OCI-LY7 (cell line): ENCODE results near the gene NRN1L. TPM values are rescaled to one million over a fixed set of nuclear protein-coding genes. Genes with fewer than 3 reads are reported as not detected.
"Not testable (repeated sequence)": the region's sequence is repeated elsewhere in the genome, so short reads cannot be mapped to it uniquely, and the experiment has no call there.

Experiments used
- BruUV-seq: library from RNA; stranded (reverse); fragments of 400-500 nt; replicated peaks from 2 replicates; lab custom pipeline; 2021; lab: Mats Ljungman, UMichigan
- CTCF ChIA-PET: fragments of 300-600 bp; sonication (Branson Sonifier 250); formaldehyde crosslinking; loops from one replicate; lab custom pipeline; 2022; ENCODE audit warnings: antibody characterized with exemption; ENCODE audit not compliant: unreplicated experiment; lab: Charles Lee
- POLR2A ChIA-PET: fragments of 300-600 bp; sonication (Branson Sonifier 250); formaldehyde crosslinking; loops from one replicate; lab custom pipeline; 2022; ENCODE audit warnings: antibody characterized with exemption; lab: Charles Lee
- DNase-seq: peaks from one replicate; pipeline ENCODE4 v3.0.0-alpha.2; 2015; ENCODE audit warnings: low spot score
- H2AFZ ChIP-seq: fragments of 200-600 bp; sonication (generic), shearing (Covaris generic); 2 replicates; pipeline ENCODE4 v1.6.1; 2014; ENCODE audit warnings: mild to moderate bottlenecking, antibody characterized with exemption, low read length, moderate library complexity
- H3K27ac ChIP-seq: fragments of 200-600 bp; sonication (generic); 2 replicates; pipeline ENCODE4 v1.5.1; 2014; ENCODE audit warnings: mixed run types, low read depth, mild to moderate bottlenecking, moderate library complexity, low read length, inconsistent platforms; ENCODE audit not compliant: poor library complexity, severe bottlenecking
- H3K36me3 ChIP-seq: fragments of 200-600 bp; sonication (generic); 2 replicates; pipeline ENCODE4 v1.6.1; 2014; ENCODE audit warnings: mild to moderate bottlenecking, antibody characterized with exemption, low read length, moderate library complexity, mixed read lengths; ENCODE audit not compliant: insufficient read depth
- H3K4me1 ChIP-seq: fragments of 200-600 bp; sonication (generic); 2 replicates; pipeline ENCODE4 v1.5.1; 2014; ENCODE audit warnings: mild to moderate bottlenecking, low read length; ENCODE audit not compliant: insufficient read depth, poor library complexity, severe bottlenecking
- H3K4me2 ChIP-seq: fragments of 200-600 bp; sonication (generic); 2 replicates; pipeline ENCODE4 v1.6.1; 2014; ENCODE audit warnings: mild to moderate bottlenecking, low read length
- H3K4me3 ChIP-seq: fragments of 200-600 bp; sonication (generic); 2 replicates; pipeline ENCODE4 v1.5.1; 2014; ENCODE audit warnings: mild to moderate bottlenecking, low read depth, low read length; ENCODE audit not compliant: poor library complexity, severe bottlenecking
- H3K79me2 ChIP-seq: fragments of 200-600 bp; sonication (generic); 2 replicates; pipeline ENCODE4 v1.6.1; 2016; ENCODE audit warnings: low read depth, mild to moderate bottlenecking, low read length, moderate library complexity, mixed read lengths; ENCODE audit not compliant: insufficient read depth
- H3K9me2 ChIP-seq: fragments of 200-600 bp; sonication (generic); 2 replicates; pipeline ENCODE4 v1.6.1; 2016; ENCODE audit warnings: mild to moderate bottlenecking, low read length, mixed read lengths; ENCODE audit not compliant: insufficient read depth
- H3K9me3 ChIP-seq: fragments of 200-600 bp; sonication (generic); 2 replicates; pipeline ENCODE4 v1.6.1; 2014; ENCODE audit warnings: mild to moderate bottlenecking, mixed run types, low read length, mixed read lengths
- H4K20me1 ChIP-seq: fragments of 200-600 bp; sonication (generic); 2 replicates; pipeline ENCODE4 v1.6.1; 2014; ENCODE audit warnings: mild to moderate bottlenecking, antibody characterized with exemption, low read length, moderate library complexity, mixed read lengths; ENCODE audit not compliant: insufficient read depth
- EZH2phosphoT487 ChIP-seq: fragments of 200-600 bp; sonication (generic); IDR thresholded peaks from 2 replicates; pipeline ENCODE4 v1.6.1; 2018; ENCODE audit warnings: low read depth, borderline replicate concordance, mild to moderate bottlenecking, mixed run types, antibody characterized with exemption, low read length, moderate library complexity, mixed read lengths
- intact Hi-C: fragments of 100-400 bp; cut with micrococcal nuclease; formaldehyde crosslinking; loops from one replicate; pipeline ENCODE4 v1.10.0; 2022; ENCODE audit not compliant: unreplicated experiment
- total RNA-seq, 2 experiments: library from RNA; depleted of rRNA in 1 of 2; stranded (reverse); fragments of >200 nt in 1 of 2; shearing (Covaris generic) in 1 of 2; gene quantifications; 2 replicates each; pipeline ENCODE4 v1.2.3, GENCODE V29; 2014 to 2022
- TF ChIP-seq, protein P1 (sequence below): fragments of 200-600 bp; sonication (generic); conservative IDR thresholded peaks from 2 replicates; pipeline ENCODE4 v1.5.1; 2014; ENCODE audit warnings: mild to moderate bottlenecking, antibody characterized with exemption, low read length, moderate library complexity, mixed read lengths

Gene NRN1L
- total RNA-seq, 2 experiments from 2014 or later, result 0.66 to 0.80 TPM

DNA sequence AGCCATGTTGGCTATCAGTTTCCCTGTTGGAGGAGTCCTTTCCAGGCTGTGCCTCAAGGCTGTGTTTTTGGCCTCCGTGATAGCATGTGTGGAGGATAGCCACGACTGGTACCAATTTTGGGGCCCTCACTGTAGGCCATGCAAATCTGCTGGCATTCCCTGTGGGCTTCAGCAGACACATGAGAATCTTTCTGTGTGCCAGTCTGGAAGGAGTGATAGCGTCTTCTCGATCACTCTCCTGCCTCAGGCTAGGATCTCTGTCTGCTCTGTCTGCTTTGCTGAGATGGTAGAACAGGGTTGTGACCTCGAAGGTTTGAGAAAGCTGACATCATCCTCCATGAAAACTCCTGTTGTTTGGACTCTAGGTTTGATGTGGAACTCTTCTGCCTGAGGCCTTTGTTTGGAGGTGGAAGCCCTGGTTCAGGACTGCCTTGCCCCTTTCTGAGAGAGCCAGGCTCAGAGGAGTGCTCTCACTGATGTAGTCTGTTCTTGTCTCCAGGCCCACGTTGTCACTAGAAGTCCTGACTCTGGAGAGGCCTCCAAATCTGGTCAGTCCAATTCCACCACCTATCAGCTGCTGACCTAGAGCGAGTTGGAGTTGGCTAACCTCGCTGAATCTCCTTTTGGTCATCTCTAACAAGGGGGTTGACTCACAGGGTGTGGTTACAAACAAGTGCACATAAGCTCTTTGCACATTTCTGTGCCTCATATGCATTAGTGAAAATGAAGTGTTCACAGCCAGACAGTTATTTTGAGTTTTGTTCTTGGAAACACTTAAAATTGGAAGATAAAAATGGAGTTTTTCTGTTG lies 23.9 kb upstream of the NRN1L start:
- H4K20me1 ChIP-seq, result peaks cover 5% of the 10 kb centered on the region; the same call in 1 of the 2 replicates
- no peaks in the 10 kb centered on the region for H3K9me3 ChIP-seq

DNA sequence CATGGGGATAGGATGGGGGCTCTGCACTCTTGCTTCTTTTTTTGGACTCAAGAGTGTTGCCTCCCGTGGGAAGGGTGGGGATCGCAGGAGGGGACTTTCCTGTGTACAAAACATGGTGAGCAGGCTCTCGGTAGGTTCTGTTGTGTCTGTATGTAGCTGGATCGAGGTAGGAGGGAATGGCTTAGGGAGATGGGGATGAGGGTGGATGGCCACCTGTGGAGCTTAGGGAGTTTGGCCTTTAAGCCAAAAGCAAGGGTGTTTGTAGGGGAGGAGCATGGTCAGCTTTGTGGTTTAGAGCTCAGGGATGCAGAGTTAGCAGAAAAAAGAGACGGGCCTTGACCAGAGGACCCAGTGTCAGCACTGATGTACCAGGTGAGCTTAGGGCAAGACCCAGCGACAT lies 22.8 kb upstream of the NRN1L start:
- intact Hi-C loops, result no loop called here
- Histone ChIP-seq H3K79me2 (peaks cover 64% of the 10 kb centered on the region), H3K4me2 (no peak overlapping the region), H4K20me1 (peaks cover 5% of the 10 kb centered on the region; the same call in 1 of the 2 replicates), H3K4me1 (no peaks in the 10 kb centered on the region), H3K9me3 (no peaks in the 10 kb centered on the region), H3K9me2 (no peaks in the 10 kb centered on the region), H3K4me3 (no peak overlapping the region), H3K27ac (no peak overlapping the region), H3K36me3 (peaks cover 82% of the 10 kb centered on the region), H2AFZ (no peak overlapping the region)
- TF ChIP-seq, protein P1, sequence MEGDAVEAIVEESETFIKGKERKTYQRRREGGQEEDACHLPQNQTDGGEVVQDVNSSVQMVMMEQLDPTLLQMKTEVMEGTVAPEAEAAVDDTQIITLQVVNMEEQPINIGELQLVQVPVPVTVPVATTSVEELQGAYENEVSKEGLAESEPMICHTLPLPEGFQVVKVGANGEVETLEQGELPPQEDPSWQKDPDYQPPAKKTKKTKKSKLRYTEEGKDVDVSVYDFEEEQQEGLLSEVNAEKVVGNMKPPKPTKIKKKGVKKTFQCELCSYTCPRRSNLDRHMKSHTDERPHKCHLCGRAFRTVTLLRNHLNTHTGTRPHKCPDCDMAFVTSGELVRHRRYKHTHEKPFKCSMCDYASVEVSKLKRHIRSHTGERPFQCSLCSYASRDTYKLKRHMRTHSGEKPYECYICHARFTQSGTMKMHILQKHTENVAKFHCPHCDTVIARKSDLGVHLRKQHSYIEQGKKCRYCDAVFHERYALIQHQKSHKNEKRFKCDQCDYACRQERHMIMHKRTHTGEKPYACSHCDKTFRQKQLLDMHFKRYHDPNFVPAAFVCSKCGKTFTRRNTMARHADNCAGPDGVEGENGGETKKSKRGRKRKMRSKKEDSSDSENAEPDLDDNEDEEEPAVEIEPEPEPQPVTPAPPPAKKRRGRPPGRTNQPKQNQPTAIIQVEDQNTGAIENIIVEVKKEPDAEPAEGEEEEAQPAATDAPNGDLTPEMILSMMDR, result no peak
- no peak for TF ChIP-seq EZH2phosphoT487
- no peak for DNase-seq
- CTCF ChIA-PET, result interaction anchor here (0.6 kb wide), 1 partner anchor 1486 kb away, joined by 3 read pairs; no protein-coding TSS in a partner anchor
- POLR2A ChIA-PET, result interaction anchor here (0.6 to 1.4 kb wide), 4 partner anchors 10 to 485 kb away, joined by 3 to 5 read pairs (median 3); partner anchors contain the start of gene EDC4
- BruUV-seq, result no TSS peak

More for the DNA sequence above, 23.9 kb upstream of the NRN1L start:
- Histone ChIP-seq H2AFZ (no peak overlapping the region), H3K4me2 (no peak overlapping the region), H3K27ac (no peak overlapping the region), H3K9me2 (no peaks in the 10 kb centered on the region), H3K79me2 (peaks cover 73% of the 10 kb centered on the region), H3K36me3 (peaks cover 77% of the 10 kb centered on the region), H3K4me3 (no peak overlapping the region), H3K4me1 (no peaks in the 10 kb centered on the region)
- no TSS peak for BruUV-seq
- ChIA-PET POLR2A (interaction anchor here (0.7 kb wide), 1 partner anchor 529 kb away, joined by 3 read pairs; no protein-coding TSS in a partner anchor), CTCF (no interaction called here)
- no peak for TF ChIP-seq EZH2phosphoT487
- intact Hi-C loops, result no loop called here
- no peak for DNase-seq

DNA sequence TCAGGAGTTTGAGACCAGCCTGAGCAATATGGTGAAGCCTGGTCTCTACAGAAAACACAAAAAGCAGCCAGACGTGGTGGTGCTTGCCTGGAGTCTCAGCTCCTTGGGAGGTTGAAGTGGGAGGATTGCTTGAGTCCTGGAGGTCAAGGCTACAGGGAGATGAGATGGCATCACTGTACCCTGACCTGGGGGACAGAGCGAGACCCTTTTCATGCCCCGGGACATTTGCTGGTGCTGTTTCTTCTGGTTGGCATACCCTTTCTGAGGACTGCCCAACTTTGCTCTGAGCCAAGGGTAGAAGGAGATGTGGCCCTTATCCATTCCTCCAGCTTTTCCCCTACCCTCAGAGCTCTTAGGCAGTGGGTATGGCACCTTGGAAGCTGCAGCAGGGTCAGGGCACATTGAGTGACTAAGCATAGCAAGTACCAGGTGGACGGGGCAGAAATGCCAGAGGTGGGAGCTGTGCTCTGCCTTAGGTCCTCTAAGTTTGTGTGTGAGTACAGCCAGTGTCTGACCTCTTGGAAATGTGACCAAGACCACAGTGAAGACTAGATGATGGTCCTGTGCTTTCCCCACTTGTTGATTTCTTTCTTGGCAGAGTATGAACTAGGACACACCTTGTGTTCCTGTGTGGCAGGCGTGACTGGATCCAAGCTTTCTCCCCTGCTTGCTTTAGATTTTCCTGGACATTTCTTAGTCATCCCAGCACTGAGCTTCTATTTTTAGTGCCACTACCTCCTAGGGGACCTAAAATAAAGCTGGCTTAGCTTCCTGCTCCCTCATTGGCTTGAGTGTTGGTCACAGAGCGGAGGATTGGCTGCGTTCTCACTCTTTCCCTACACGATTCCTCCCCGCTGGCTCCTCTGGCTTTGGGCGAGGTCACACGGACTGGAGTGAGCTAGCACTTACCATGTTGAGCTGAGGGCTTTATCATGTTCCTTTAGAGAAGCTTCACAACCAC lies 21.8 kb upstream of the NRN1L start:
- DNase-seq, result no peak
- H2AFZ ChIP-seq, result no peak overlapping the region
- POLR2A ChIA-PET, result interaction anchor here (0.6 to 1.4 kb wide), 3 partner anchors 8 to 349 kb away, joined by 3 to 5 read pairs (median 3); partner anchors contain the start of gene EDC4
- peaks cover 5% of the 10 kb centered on the region; the same call in 1 of the 2 replicates for H4K20me1 ChIP-seq
- no peaks in the 10 kb centered on the region for H3K9me3 ChIP-seq
- CTCF ChIA-PET, result no interaction called here
- intact Hi-C loops, result no loop called here
- no peak overlapping the region for H3K27ac ChIP-seq
- H3K9me2 ChIP-seq, result no peaks in the 10 kb centered on the region
- no peak overlapping the region for H3K4me2 ChIP-seq
- BruUV-seq, result no TSS peak
- H3K4me3 ChIP-seq, result no peak overlapping the region
- H3K36me3 ChIP-seq, result peaks cover 84% of the 10 kb centered on the region
- H3K79me2 ChIP-seq, result peaks cover 55% of the 10 kb centered on the region
- H3K4me1 ChIP-seq, result no peaks in the 10 kb centered on the region
- no peak for TF ChIP-seq EZH2phosphoT487
- TF ChIP-seq, protein P1, result no peak

DNA sequence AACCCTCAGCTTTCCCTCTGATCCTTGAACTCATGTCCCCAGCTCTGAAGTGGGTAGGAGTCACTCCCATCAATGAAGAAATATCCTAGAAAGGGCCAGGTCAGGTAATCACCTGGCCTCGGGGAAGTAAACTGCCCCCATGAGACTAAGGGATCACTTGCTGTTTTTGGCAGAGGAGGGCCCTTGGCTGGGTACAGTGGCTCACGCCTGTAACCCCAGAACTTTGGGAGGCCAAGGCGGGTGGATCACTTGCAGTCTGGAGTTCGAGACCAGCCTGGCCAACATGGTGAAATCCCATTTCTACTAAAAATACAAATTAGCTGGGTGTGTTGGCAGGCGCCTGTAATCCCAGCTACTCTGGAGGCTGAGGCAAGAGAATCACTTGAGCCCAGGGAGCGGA lies 20.6 kb upstream of the NRN1L start:
- Histone ChIP-seq H3K36me3 (peaks cover 85% of the 10 kb centered on the region), H3K79me2 (peaks cover 43% of the 10 kb centered on the region)
- H3K9me2 ChIP-seq, H3K4me3 ChIP-seq, BruUV-seq, H4K20me1 ChIP-seq, CTCF ChIA-PET, H3K27ac ChIP-seq, H3K9me3 ChIP-seq, H2AFZ ChIP-seq, intact Hi-C loops, DNase-seq, H3K4me1 ChIP-seq, H3K4me2 ChIP-seq: not testable (repeated sequence)
- POLR2A ChIA-PET, result interaction anchor here (0.7 kb wide), 2 partner anchors 21 to 72 kb away, joined by 3 to 6 read pairs; no protein-coding TSS in a partner anchor
